Stimulated activated CD4-positive, alpha-beta T cell treated with anti-CD3 and anti-CD28 coated beads, Interleukin-2, amount 100 ng/mL, for 4 hours (primary cell): ENCODE data around the gene AFM.
"Not testable (repeated sequence)": the region's sequence is repeated elsewhere in the genome, so short reads cannot be mapped to it uniquely, and the experiment has no call there.

Source experiments
- DNase-seq: peaks from one replicate; pipeline ENCODE4 v3.0.0-alpha.2; 2020; ENCODE audit warnings: low read depth

Gene AFM

GRCh38 chr4:73508651-73509050 is 27.1 kb downstream of the AFM start:
- no peak for DNase-seq

GRCh38 chr4:73518340-73518739 is 36.8 kb downstream of the AFM start:
- no peak for DNase-seq

GRCh38 chr4:73520821-73521220 is 39.3 kb downstream of the AFM start:
- DNase-seq = no peak

- no peak for DNase-seq
Measured at GRCh38 chr4:73523126-73523525, 41.6 kb downstream of the AFM start.

- no peak for DNase-seq
Measured at GRCh38 chr4:73525611-73526010, 44.1 kb downstream of the AFM start.

GRCh38 chr4:73527196-73527595 is 45.7 kb downstream of the AFM start:
- DNase-seq = no peak

GRCh38 chr4:73528171-73528570 is 46.6 kb downstream of the AFM start:
- no peak for DNase-seq

GRCh38 chr4:73533515-73534422 is 52.2 kb downstream of the AFM start:
- DNase-seq = no peak

- DNase-seq = no peak
Measured at GRCh38 chr4:73538162-73538561, 56.6 kb downstream of the AFM start.

- DNase-seq = no peak
Measured at GRCh38 chr4:73539386-73539785, 57.8 kb downstream of the AFM start.

- no peak for DNase-seq
Measured at GRCh38 chr4:73540826-73541225, 59.3 kb downstream of the AFM start.

- no peak for DNase-seq
Measured at GRCh38 chr4:73541251-73541650, 59.7 kb downstream of the AFM start.

GRCh38 chr4:73544620-73545019 is 63.1 kb downstream of the AFM start:
- no peak for DNase-seq

- not testable (repeated sequence) for DNase-seq
Measured at GRCh38 chr4:73550865-73551264, 69.3 kb downstream of the AFM start.
